ENCODE measurements around the gene TOR1AIP1. TPM values are rescaled to one million over a fixed set of nuclear protein-coding genes. Genes with fewer than 3 reads are reported as not detected.
A peak's percentile ranks its signal among the peaks of the same experiment; 100 is the strongest.

TOR1AIP1 gene, protein sequence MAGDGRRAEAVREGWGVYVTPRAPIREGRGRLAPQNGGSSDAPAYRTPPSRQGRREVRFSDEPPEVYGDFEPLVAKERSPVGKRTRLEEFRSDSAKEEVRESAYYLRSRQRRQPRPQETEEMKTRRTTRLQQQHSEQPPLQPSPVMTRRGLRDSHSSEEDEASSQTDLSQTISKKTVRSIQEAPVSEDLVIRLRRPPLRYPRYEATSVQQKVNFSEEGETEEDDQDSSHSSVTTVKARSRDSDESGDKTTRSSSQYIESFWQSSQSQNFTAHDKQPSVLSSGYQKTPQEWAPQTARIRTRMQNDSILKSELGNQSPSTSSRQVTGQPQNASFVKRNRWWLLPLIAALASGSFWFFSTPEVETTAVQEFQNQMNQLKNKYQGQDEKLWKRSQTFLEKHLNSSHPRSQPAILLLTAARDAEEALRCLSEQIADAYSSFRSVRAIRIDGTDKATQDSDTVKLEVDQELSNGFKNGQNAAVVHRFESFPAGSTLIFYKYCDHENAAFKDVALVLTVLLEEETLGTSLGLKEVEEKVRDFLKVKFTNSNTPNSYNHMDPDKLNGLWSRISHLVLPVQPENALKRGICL
- polyA plus RNA-seq (2011; rRNA removed): 38.4 and 44.4 TPM in 2 replicates
- 11.0 and 11.5 TPM in 2 replicates for polyA plus RNA-seq (2012; cell fraction: cytosol; rRNA removed)
- 5.5 and 6.7 TPM in 2 replicates for polyA plus RNA-seq (2012; cell fraction: nucleus; rRNA removed)
- polyA plus RNA-seq (2017; fragmentation: RNase III; extraction: RNeasy Plus Mini Kit Qiagen cat#74134 plus additional on column Dnase treatment): 29.0 to 31.3 TPM (median 31.1 TPM) in 3 replicates
- 16.1 and 21.6 TPM in 2 replicates for polyA minus RNA-seq (2011; rRNA and poly(A)+ RNA removed)

DNA sequence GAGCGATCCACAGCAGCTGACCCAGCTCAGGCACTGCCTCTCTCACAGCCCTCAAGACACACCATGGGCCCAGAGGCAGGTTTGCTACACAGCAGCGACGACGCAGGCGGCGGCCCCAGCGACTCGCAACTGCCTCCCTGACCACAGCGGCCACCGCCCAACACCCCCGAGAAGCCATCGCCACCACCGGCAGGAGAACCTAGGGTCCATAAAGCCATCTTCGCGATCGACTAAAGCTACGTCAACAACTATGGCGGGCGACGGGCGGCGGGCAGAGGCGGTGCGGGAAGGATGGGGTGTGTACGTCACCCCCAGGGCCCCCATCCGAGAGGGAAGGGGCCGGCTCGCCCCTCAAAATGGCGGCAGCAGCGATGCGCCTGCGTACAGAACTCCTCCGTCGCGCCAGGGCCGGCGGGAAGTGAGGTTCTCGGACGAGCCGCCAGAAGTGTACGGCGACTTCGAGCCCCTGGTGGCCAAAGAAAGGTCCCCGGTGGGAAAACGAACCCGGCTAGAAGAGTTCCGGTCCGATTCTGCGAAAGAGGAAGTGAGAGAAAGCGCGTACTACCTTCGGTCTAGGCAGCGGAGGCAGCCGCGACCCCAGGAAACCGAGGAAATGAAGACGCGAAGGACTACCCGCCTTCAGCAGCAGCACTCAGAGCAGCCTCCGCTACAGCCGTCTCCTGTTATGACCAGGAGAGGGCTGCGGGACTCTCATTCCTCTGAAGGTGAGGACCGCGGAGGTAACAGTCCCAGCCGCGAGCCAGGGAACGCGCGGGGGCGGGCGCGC is at the start of gene TOR1AIP1:
TSS of gene TOR1AIP1 (plus strand) at position 33 of the 787 bp plus-strand sequence. CDS start at position 251, 218 bp downstream.
- POLR2A ChIA-PET: interaction anchor here (0.6 to 2.8 kb wide), 19 partner anchors 11 to 610 kb away, joined by 3 to 28 read pairs (median 4); partner anchors contain the start of genes CEP350 and QSOX1
- FAIRE-seq (no peak), ATAC-seq (peak; percentile 82 to 89), DNase-seq (ENCODE audit: low read depth in 1 of 2, low spot score in 1 of 2) (peak; percentile 84 to 99)
- CTCF ChIA-PET: interaction anchor here (0.9 to 1.6 kb wide), 4 partner anchors 13 to 349 kb away, joined by 3 to 6 read pairs (median 3); partner anchors contain the start of gene CEP350
- H3K4me1 ChIP-seq: peaks cover 29% of the 10 kb centered on the region
- peak within 1 kb of the TSS; percentile 98 for H3K27ac ChIP-seq
- H3K4me3 ChIP-seq: peak within 1 kb of the TSS; percentile 63
- 0% methylated on average over 21 of the region's 72 CpGs for WGBS (ENCODE audit: missing lambda C conversion rate)
- H3K9me3 ChIP-seq: no peaks in the 10 kb centered on the region
- H3K4me2 ChIP-seq: peak within 1 kb of the TSS; percentile 97
- peak; percentile 53; the same call in 1 of the 2 replicates for TF ChIP-seq HOXB5 (CRISPR knock-in tag; IDR thresholded peaks at IDR 0.05)
- TF ChIP-seq HOXA7 (CRISPR knock-in tag; IDR thresholded peaks at IDR 0.05): no peak
- TF ChIP-seq RFX5 (IDR thresholded peaks at IDR 0.05): no peak
- TF ChIP-seq CBX8 (IDR thresholded peaks at IDR 0.05): no peak
- TF ChIP-seq RCOR1 (IDR thresholded peaks at IDR 0.05; ENCODE audit: low read depth, low read length): no peak
- TF ChIP-seq RAD21 (conservative IDR thresholded peaks at IDR 0.05 in 1 of 2, IDR thresholded peaks at IDR 0.05 in 1 of 2): peak in 1 of 2 experiments; percentile 22; a peak in 1 of 5 replicates
- no peak for TF ChIP-seq CHD4 (IDR thresholded peaks at IDR 0.05; ENCODE audit: borderline replicate concordance)
- no peak for TF ChIP-seq TP53 (CRISPR knock-in tag; IDR thresholded peaks at IDR 0.05)
- peak; percentile 76 for TF ChIP-seq MAZ (IDR thresholded peaks at IDR 0.05; ENCODE audit: borderline replicate concordance, low read depth, low read length)
- TF ChIP-seq, protein P1, sequence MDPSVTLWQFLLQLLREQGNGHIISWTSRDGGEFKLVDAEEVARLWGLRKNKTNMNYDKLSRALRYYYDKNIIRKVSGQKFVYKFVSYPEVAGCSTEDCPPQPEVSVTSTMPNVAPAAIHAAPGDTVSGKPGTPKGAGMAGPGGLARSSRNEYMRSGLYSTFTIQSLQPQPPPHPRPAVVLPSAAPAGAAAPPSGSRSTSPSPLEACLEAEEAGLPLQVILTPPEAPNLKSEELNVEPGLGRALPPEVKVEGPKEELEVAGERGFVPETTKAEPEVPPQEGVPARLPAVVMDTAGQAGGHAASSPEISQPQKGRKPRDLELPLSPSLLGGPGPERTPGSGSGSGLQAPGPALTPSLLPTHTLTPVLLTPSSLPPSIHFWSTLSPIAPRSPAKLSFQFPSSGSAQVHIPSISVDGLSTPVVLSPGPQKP (IDR thresholded peaks at IDR 0.05; ENCODE audit: low read depth, low read length): no peak
- no peak for TF ChIP-seq FOSL2 (IDR thresholded peaks at IDR 0.05)
- TF ChIP-seq FOSL2 (CRISPR knock-in tag; IDR thresholded peaks at IDR 0.05): no peak
- no peak for TF ChIP-seq JUNB (IDR thresholded peaks at IDR 0.05)
- TF ChIP-seq, protein P2, sequence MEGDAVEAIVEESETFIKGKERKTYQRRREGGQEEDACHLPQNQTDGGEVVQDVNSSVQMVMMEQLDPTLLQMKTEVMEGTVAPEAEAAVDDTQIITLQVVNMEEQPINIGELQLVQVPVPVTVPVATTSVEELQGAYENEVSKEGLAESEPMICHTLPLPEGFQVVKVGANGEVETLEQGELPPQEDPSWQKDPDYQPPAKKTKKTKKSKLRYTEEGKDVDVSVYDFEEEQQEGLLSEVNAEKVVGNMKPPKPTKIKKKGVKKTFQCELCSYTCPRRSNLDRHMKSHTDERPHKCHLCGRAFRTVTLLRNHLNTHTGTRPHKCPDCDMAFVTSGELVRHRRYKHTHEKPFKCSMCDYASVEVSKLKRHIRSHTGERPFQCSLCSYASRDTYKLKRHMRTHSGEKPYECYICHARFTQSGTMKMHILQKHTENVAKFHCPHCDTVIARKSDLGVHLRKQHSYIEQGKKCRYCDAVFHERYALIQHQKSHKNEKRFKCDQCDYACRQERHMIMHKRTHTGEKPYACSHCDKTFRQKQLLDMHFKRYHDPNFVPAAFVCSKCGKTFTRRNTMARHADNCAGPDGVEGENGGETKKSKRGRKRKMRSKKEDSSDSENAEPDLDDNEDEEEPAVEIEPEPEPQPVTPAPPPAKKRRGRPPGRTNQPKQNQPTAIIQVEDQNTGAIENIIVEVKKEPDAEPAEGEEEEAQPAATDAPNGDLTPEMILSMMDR (IDR thresholded peaks at IDR 0.05): no peak
- TF ChIP-seq, protein P3, sequence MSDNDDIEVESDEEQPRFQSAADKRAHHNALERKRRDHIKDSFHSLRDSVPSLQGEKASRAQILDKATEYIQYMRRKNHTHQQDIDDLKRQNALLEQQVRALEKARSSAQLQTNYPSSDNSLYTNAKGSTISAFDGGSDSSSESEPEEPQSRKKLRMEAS (IDR thresholded peaks at IDR 0.05): peak; percentile 76
- TF ChIP-seq, protein P4, sequence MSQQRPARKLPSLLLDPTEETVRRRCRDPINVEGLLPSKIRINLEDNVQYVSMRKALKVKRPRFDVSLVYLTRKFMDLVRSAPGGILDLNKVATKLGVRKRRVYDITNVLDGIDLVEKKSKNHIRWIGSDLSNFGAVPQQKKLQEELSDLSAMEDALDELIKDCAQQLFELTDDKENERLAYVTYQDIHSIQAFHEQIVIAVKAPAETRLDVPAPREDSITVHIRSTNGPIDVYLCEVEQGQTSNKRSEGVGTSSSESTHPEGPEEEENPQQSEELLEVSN (IDR thresholded peaks at IDR 0.05; ENCODE audit: borderline replicate concordance, low read depth): peak; percentile 45
- no peak for TF ChIP-seq SREBF2 (IDR thresholded peaks at IDR 0.05)
- TF ChIP-seq JUN (IDR thresholded peaks at IDR 0.05): peak; percentile 76 to 94
- peak; percentile 55; the same call in 1 of the 2 replicates for TF ChIP-seq FOXS1 (CRISPR knock-in tag; IDR thresholded peaks at IDR 0.05)
- TF ChIP-seq, protein P5, sequence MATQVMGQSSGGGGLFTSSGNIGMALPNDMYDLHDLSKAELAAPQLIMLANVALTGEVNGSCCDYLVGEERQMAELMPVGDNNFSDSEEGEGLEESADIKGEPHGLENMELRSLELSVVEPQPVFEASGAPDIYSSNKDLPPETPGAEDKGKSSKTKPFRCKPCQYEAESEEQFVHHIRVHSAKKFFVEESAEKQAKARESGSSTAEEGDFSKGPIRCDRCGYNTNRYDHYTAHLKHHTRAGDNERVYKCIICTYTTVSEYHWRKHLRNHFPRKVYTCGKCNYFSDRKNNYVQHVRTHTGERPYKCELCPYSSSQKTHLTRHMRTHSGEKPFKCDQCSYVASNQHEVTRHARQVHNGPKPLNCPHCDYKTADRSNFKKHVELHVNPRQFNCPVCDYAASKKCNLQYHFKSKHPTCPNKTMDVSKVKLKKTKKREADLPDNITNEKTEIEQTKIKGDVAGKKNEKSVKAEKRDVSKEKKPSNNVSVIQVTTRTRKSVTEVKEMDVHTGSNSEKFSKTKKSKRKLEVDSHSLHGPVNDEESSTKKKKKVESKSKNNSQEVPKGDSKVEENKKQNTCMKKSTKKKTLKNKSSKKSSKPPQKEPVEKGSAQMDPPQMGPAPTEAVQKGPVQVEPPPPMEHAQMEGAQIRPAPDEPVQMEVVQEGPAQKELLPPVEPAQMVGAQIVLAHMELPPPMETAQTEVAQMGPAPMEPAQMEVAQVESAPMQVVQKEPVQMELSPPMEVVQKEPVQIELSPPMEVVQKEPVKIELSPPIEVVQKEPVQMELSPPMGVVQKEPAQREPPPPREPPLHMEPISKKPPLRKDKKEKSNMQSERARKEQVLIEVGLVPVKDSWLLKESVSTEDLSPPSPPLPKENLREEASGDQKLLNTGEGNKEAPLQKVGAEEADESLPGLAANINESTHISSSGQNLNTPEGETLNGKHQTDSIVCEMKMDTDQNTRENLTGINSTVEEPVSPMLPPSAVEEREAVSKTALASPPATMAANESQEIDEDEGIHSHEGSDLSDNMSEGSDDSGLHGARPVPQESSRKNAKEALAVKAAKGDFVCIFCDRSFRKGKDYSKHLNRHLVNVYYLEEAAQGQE (IDR thresholded peaks at IDR 0.05): 0 out of 2 replicates have a peak, but pooled peaks have one; percentile 7
- TF ChIP-seq, protein P6, sequence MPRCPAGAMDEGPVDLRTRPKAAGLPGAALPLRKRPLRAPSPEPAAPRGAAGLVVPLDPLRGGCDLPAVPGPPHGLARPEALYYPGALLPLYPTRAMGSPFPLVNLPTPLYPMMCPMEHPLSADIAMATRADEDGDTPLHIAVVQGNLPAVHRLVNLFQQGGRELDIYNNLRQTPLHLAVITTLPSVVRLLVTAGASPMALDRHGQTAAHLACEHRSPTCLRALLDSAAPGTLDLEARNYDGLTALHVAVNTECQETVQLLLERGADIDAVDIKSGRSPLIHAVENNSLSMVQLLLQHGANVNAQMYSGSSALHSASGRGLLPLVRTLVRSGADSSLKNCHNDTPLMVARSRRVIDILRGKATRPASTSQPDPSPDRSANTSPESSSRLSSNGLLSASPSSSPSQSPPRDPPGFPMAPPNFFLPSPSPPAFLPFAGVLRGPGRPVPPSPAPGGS (IDR thresholded peaks at IDR 0.05): peak; percentile 87
- TF ChIP-seq SMC3 (IDR thresholded peaks at IDR 0.05): no peak; the same call in 2 of the 3 replicates
- no peak for TF ChIP-seq EP300 (IDR thresholded peaks at IDR 0.05)
- TF ChIP-seq NPAS2 (CRISPR knock-in tag; IDR thresholded peaks at IDR 0.05; ENCODE audit: borderline replicate concordance): no peak
- TF ChIP-seq EHF (CRISPR knock-in tag; IDR thresholded peaks at IDR 0.05): peak; percentile 58; the same call in 1 of the 2 replicates
- peak; percentile 63 for TF ChIP-seq KDM5A (IDR thresholded peaks at IDR 0.05)
- TF ChIP-seq PHF8 (IDR thresholded peaks at IDR 0.05; ENCODE audit: borderline replicate concordance, low read depth): peak; percentile 99
- TF ChIP-seq NR3C1 (IDR thresholded peaks at IDR 0.05): no peak
